Small intestine (tissue), 7 donors: ENCODE data around the gene LMTK3. TPM values are rescaled to one million over a fixed set of nuclear protein-coding genes. Genes with fewer than 3 reads are reported as not detected.

ENCODE experiments used
- DNase-seq, 2 donors: peaks; one replicate each; pipeline versions ENCODE4 v3.0.0 to v3.0.0-alpha.2; 2013
- FAIRE-seq: peaks from 2 replicates; lab custom pipeline; 2012; peaks lifted over from hg19 to GRCh38; lab: Jason Lieb, UNC
- H3K27ac ChIP-seq, 3 donors: one replicate each; pipeline ENCODE4 v1.5.1; 2013; ENCODE audit warnings: low read length in 2 of 3, mild to moderate bottlenecking in 2 of 3, control low read depth in 1 of 3, inconsistent platforms in 1 of 3, low read depth in 1 of 3, moderate library complexity in 1 of 3
- H3K27me3 ChIP-seq, 3 donors: one replicate each; pipeline ENCODE4 v1.6.1; 2013; ENCODE audit warnings: low read length in 3 of 3, inconsistent platforms in 1 of 3; ENCODE audit not compliant: control insufficient read depth in 3 of 3, insufficient read depth in 3 of 3
- H3K36me3 ChIP-seq, 3 donors: one replicate each; pipeline ENCODE4 v1.6.1; 2013; ENCODE audit warnings: low read length in 3 of 3, inconsistent platforms in 1 of 3, low read depth in 1 of 3, mild to moderate bottlenecking in 1 of 3, moderate library complexity in 1 of 3; ENCODE audit not compliant: control insufficient read depth in 3 of 3, insufficient read depth in 2 of 3
- H3K4me1 ChIP-seq, 3 donors: one replicate each; pipeline ENCODE4 v1.6.1; 2013; ENCODE audit warnings: low read length in 2 of 3, inconsistent platforms in 1 of 3, low read depth in 1 of 3, mild to moderate bottlenecking in 1 of 3, moderate library complexity in 1 of 3; ENCODE audit not compliant: control insufficient read depth in 3 of 3, insufficient read depth in 2 of 3
- H3K4me3 ChIP-seq, 3 donors: one replicate each; pipeline ENCODE4 v1.5.1; 2013; ENCODE audit warnings: low read length in 3 of 3, control low read depth in 1 of 3, inconsistent platforms in 1 of 3, low read depth in 1 of 3, mild to moderate bottlenecking in 1 of 3, moderate library complexity in 1 of 3
- H3K9me3 ChIP-seq, 2 donors: one replicate each; pipeline ENCODE4 v1.6.1; 2013; ENCODE audit warnings: low read depth in 1 of 2, low read length in 1 of 2; ENCODE audit not compliant: control insufficient read depth in 2 of 2, insufficient read depth in 1 of 2
- WGBS, 3 donors: extraction: QIAGEN DNeasy Blood & Tissue Kit; methylation state at CpG; one replicate each; pipeline ENCODE4 v1.1.7; 2013; 5-methylcytosine and 5-hydroxymethylcytosine counted together
- polyA plus RNA-seq, 4 donors: library from polyadenylated mRNA; stranded (reverse) in 3 of 4; unstranded in 1 of 4; fragments of 200-250 nt in 3 of 4; fragments of 120-200 nt in 1 of 4; gene quantifications; one replicate each; pipeline versions ENCODE4 v1.2.1 to v1.2.3, GENCODE V29; 2013
- donor health status: healthy with polysubstance abuse.
- donor health status: control.
- donor health status: control.
- donor health status: Bipolar disorder and iron deficiency.
- donor health status: healthy.

The LMTK3 gene
- polyA plus RNA-seq, 4 donors = 3.6 to 7.6 (median 7.1) TPM

- H3K27ac ChIP-seq = no peak overlapping the region
- FAIRE-seq (no peak), DNase-seq (no peak)
- no peaks in the 10 kb centered on the region for H3K27me3 ChIP-seq
- no peaks in the 10 kb centered on the region for H3K9me3 ChIP-seq
- no peak overlapping the region for H3K4me3 ChIP-seq
- peaks cover 3 to 45% (median 5%) of the 10 kb centered on the region in 3 donors for H3K36me3 ChIP-seq
- 54 to 69% (median 67%) methylated on average over 7 of the region's 7 CpGs for WGBS, 3 donors
- H3K4me1 ChIP-seq = peaks cover 0 to 5% (median 0%) of the 10 kb centered on the region in 3 donors
These were observed 29.6 kb downstream of the LMTK3 start for GRCh38 chr19:48481846-48482639.

GRCh38 chr19:48480558-48481500 is 30.8 kb downstream of the LMTK3 start:
- H3K4me3 ChIP-seq = peak overlapping the region; percentile 20 to 48 (median 44)
- peak in 1 of 2 donors; percentile 62 for DNase-seq
- H3K9me3 ChIP-seq = no peaks in the 10 kb centered on the region
- no peak for FAIRE-seq
- no peaks in the 10 kb centered on the region for H3K27me3 ChIP-seq
- H3K36me3 ChIP-seq = peaks cover 5 to 57% (median 7%) of the 10 kb centered on the region in 3 donors
- H3K4me1 ChIP-seq = peaks cover 0 to 5% (median 0%) of the 10 kb centered on the region in 3 donors
- H3K27ac ChIP-seq = peak overlapping the region; percentile 47 to 63 (median 59)
- 13 to 30% (median 21%) methylated on average over 52 of the region's 52 CpGs for WGBS, 3 donors

- H3K4me1 ChIP-seq = peaks cover 0 to 5% (median 0%) of the 10 kb centered on the region in 3 donors
- peaks cover 5 to 59% (median 9%) of the 10 kb centered on the region in 3 donors for H3K36me3 ChIP-seq
- H3K27ac ChIP-seq = peak overlapping the region; percentile 47 to 63 (median 59)
- FAIRE-seq (no peak), DNase-seq (peak in 1 of 2 donors; percentile 53)
- 16 to 32% (median 28%) methylated on average over 32 of the region's 32 CpGs for WGBS, 3 donors
- peak overlapping the region; percentile 20 to 48 (median 44) for H3K4me3 ChIP-seq
- no peaks in the 10 kb centered on the region for H3K9me3 ChIP-seq
- no peaks in the 10 kb centered on the region for H3K27me3 ChIP-seq
These were observed 31.5 kb downstream of the LMTK3 start for GRCh38 chr19:48480183-48480557.

GRCh38 chr19:48479686-48480085 is 31.9 kb downstream of the LMTK3 start:
- no peaks in the 10 kb centered on the region for H3K27me3 ChIP-seq
- peaks cover 0 to 5% (median 0%) of the 10 kb centered on the region in 3 donors for H3K4me1 ChIP-seq
- H3K27ac ChIP-seq = peak overlapping the region in 1 of 3 donors; percentile 63
- no peaks in the 10 kb centered on the region for H3K9me3 ChIP-seq
- H3K4me3 ChIP-seq = no peak overlapping the region
- FAIRE-seq (no peak), DNase-seq (no peak)
- 73 to 81% (median 77%) methylated on average over 6 to 7 of the region's 7 CpGs for WGBS, 3 donors
- H3K36me3 ChIP-seq = peaks cover 5 to 63% (median 14%) of the 10 kb centered on the region in 3 donors

- FAIRE-seq (no peak), DNase-seq (no peak)
- 82 to 89% (median 87%) methylated on average over 22 to 29 of the region's 29 CpGs for WGBS, 3 donors
- Histone ChIP-seq H3K9me3 (no peaks in the 10 kb centered on the region), H3K36me3 (peaks cover 8 to 74% (median 17%) of the 10 kb centered on the region in 3 donors), H3K4me3 (no peak overlapping the region), H3K4me1 (peaks cover 0 to 5% (median 0%) of the 10 kb centered on the region in 3 donors), H3K27me3 (no peaks in the 10 kb centered on the region), H3K27ac (no peak overlapping the region)
These were observed 33.0 kb downstream of the LMTK3 start for GRCh38 chr19:48478339-48479256.

GRCh38 chr19:48477698-48478338 is 33.8 kb downstream of the LMTK3 start:
- Histone ChIP-seq H3K4me1 (peaks cover 0 to 5% (median 0%) of the 10 kb centered on the region in 3 donors), H3K27me3 (no peaks in the 10 kb centered on the region), H3K36me3 (peaks cover 8 to 82% (median 22%) of the 10 kb centered on the region in 3 donors), H3K27ac (no peak overlapping the region), H3K9me3 (no peaks in the 10 kb centered on the region), H3K4me3 (no peak overlapping the region)
- no peak for DNase-seq
- no peak for FAIRE-seq
- 84 to 91% (median 87%) methylated on average over 20 to 22 of the region's 22 CpGs for WGBS, 3 donors

- Histone ChIP-seq H3K27me3 (no peaks in the 10 kb centered on the region), H3K4me3 (no peak overlapping the region), H3K27ac (no peak overlapping the region), H3K4me1 (peaks cover 0 to 5% (median 0%) of the 10 kb centered on the region in 3 donors), H3K9me3 (no peaks in the 10 kb centered on the region), H3K36me3 (peaks cover 8 to 88% (median 27%) of the 10 kb centered on the region in 3 donors)
- DNase-seq (no peak), FAIRE-seq (no peak)
- 72 to 81% (median 77%) methylated on average over 8 to 10 of the region's 10 CpGs for WGBS, 3 donors
These were observed 34.5 kb downstream of the LMTK3 start for GRCh38 chr19:48477067-48477685.
